Peyer's patch (tissue), 4 donors: ENCODE measurements around the gene MKRN2OS. TPM values are rescaled to one million over a fixed set of nuclear protein-coding genes. Genes with fewer than 3 reads are reported as not detected.

Source experiments
- DNase-seq, 3 donors: peaks; one replicate each; pipeline ENCODE4 v3.0.0-alpha.2; 2017 to 2019
- H3K27ac ChIP-seq, 4 donors: fragments of 200-600 bp; sonication (generic); one replicate each; pipeline ENCODE4 v1.5.1; 2016 to 2019
- H3K27me3 ChIP-seq, 2 donors: fragments of 200-600 bp; sonication (generic); one replicate each; pipeline ENCODE4 v1.5.1; 2019
- H3K36me3 ChIP-seq, 3 donors: fragments of 200-600 bp; sonication (generic); one replicate each; pipeline ENCODE4 v1.5.1; 2016 to 2019
- H3K4me1 ChIP-seq, 4 donors: fragments of 200-600 bp; sonication (generic); one replicate each; pipeline ENCODE4 v1.5.1; 2016 to 2019
- H3K4me3 ChIP-seq, 4 donors: fragments of 200-600 bp; sonication (generic); 1 replicate in 3 of 4; 2 replicates in 1 of 4; pipeline ENCODE4 v1.5.1; 2016 to 2019; ENCODE audit warnings: mild to moderate bottlenecking in 1 of 4
- H3K9me3 ChIP-seq, 4 donors: fragments of 200-600 bp; sonication (generic); one replicate each; pipeline ENCODE4 v1.5.1; 2016 to 2019; ENCODE audit warnings: mild to moderate bottlenecking in 1 of 4
- CTCF ChIP-seq, 6 experiments: fragments of 450-650 bp in 4 of 6; fragments of 200-600 bp in 2 of 6; sonication (generic) in 1 of 6; IDR thresholded peaks; one replicate each; pipeline ENCODE4 v1.5.1; 2017 to 2019; ENCODE audit warnings: antibody characterized with exemption in 6 of 6, mild to moderate bottlenecking in 3 of 6, moderate library complexity in 1 of 6
- POLR2A ChIP-seq, 2 donors: fragments of 450-650 bp; IDR thresholded peaks; one replicate each; pipeline ENCODE4 v1.5.1; 2017; ENCODE audit warnings: antibody characterized with exemption in 2 of 2, mild to moderate bottlenecking in 2 of 2, moderate library complexity in 2 of 2
- total RNA-seq, 4 donors: library from RNA; depleted of rRNA; stranded (reverse); fragments of >200 nt; gene quantifications; one replicate each; pipeline ENCODE4 v1.1.0, GENCODE V29; 2016

The MKRN2OS gene
- total RNA-seq, 4 donors from 2014 or later = 6.6 to 17.2 (median 9.6) TPM

GRCh38 chr3:12503126-12503957, 42.0 kb downstream of the MKRN2OS start:
- no peaks in the 10 kb centered on the region for H3K9me3 ChIP-seq
- H3K4me1 ChIP-seq = no peaks in the 10 kb centered on the region
- no peak overlapping the region for H3K4me3 ChIP-seq
- H3K27me3 ChIP-seq = no peaks in the 10 kb centered on the region
- peaks cover 0 to 48% (median 0%) of the 10 kb centered on the region in 3 donors for H3K36me3 ChIP-seq
- TF ChIP-seq POLR2A (IDR thresholded peaks at IDR 0.05) = no peak
- TF ChIP-seq CTCF (IDR thresholded peaks at IDR 0.05) = no peak
- H3K27ac ChIP-seq = no peak overlapping the region
- no peak for DNase-seq

GRCh38 chr3:12501360-12502020, 43.8 kb downstream of the MKRN2OS start:
- no peaks in the 10 kb centered on the region for H3K4me1 ChIP-seq
- H3K27me3 ChIP-seq = no peaks in the 10 kb centered on the region
- peaks cover 0 to 50% (median 0%) of the 10 kb centered on the region in 3 donors for H3K36me3 ChIP-seq
- no peak for DNase-seq
- H3K27ac ChIP-seq = peak overlapping the region in 1 of 4 donors; percentile 13
- no peaks in the 10 kb centered on the region for H3K9me3 ChIP-seq
- no peak for TF ChIP-seq CTCF (IDR thresholded peaks at IDR 0.05)
- no peak for TF ChIP-seq POLR2A (IDR thresholded peaks at IDR 0.05)
- no peak overlapping the region for H3K4me3 ChIP-seq

GRCh38 chr3:12499474-12499873, 45.8 kb downstream of the MKRN2OS start:
- no peak overlapping the region for H3K4me3 ChIP-seq
- no peak for DNase-seq

GRCh38 chr3:12496453-12496761, 48.9 kb downstream of the MKRN2OS start:
- DNase-seq = no peak
- no peak overlapping the region for H3K4me3 ChIP-seq
- H3K27ac ChIP-seq = no peak overlapping the region
- H3K4me1 ChIP-seq = no peaks in the 10 kb centered on the region
- H3K27me3 ChIP-seq = no peaks in the 10 kb centered on the region
- peaks cover 0 to 37% (median 0%) of the 10 kb centered on the region in 3 donors for H3K36me3 ChIP-seq
- no peak for TF ChIP-seq CTCF (IDR thresholded peaks at IDR 0.05)
- TF ChIP-seq POLR2A (IDR thresholded peaks at IDR 0.05) = no peak
- H3K9me3 ChIP-seq = no peaks in the 10 kb centered on the region

More at GRCh38 chr3:12499474-12499873, 45.8 kb downstream of the MKRN2OS start:
- Histone ChIP-seq H3K27me3 (no peaks in the 10 kb centered on the region), H3K36me3 (peaks cover 0 to 53% (median 0%) of the 10 kb centered on the region in 3 donors), H3K4me1 (no peaks in the 10 kb centered on the region), H3K27ac (no peak overlapping the region), H3K9me3 (no peaks in the 10 kb centered on the region)
- TF ChIP-seq POLR2A (IDR thresholded peaks at IDR 0.05) = no peak
- no peak for TF ChIP-seq CTCF (IDR thresholded peaks at IDR 0.05)

GRCh38 chr3:12495749-12496452, 49.4 kb downstream of the MKRN2OS start:
- no peak overlapping the region for H3K4me3 ChIP-seq
- no peaks in the 10 kb centered on the region for H3K4me1 ChIP-seq
- TF ChIP-seq POLR2A (IDR thresholded peaks at IDR 0.05) (no peak), CTCF (IDR thresholded peaks at IDR 0.05) (no peak)
- no peak for DNase-seq
- H3K27ac ChIP-seq = no peak overlapping the region
- no peaks in the 10 kb centered on the region for H3K9me3 ChIP-seq
- peaks cover 0 to 35% (median 0%) of the 10 kb centered on the region in 3 donors for H3K36me3 ChIP-seq
- no peaks in the 10 kb centered on the region for H3K27me3 ChIP-seq
